Measurements from ENCODE around the gene FOXJ1. TPM values are rescaled to one million over a fixed set of nuclear protein-coding genes. Genes with fewer than 3 reads are reported as not detected.

The FOXJ1 gene
- total and polyA plus RNA-seq, 3 donors from 2014 or later, result 22.9 to 30.5 (median 29.4) TPM

DNA sequence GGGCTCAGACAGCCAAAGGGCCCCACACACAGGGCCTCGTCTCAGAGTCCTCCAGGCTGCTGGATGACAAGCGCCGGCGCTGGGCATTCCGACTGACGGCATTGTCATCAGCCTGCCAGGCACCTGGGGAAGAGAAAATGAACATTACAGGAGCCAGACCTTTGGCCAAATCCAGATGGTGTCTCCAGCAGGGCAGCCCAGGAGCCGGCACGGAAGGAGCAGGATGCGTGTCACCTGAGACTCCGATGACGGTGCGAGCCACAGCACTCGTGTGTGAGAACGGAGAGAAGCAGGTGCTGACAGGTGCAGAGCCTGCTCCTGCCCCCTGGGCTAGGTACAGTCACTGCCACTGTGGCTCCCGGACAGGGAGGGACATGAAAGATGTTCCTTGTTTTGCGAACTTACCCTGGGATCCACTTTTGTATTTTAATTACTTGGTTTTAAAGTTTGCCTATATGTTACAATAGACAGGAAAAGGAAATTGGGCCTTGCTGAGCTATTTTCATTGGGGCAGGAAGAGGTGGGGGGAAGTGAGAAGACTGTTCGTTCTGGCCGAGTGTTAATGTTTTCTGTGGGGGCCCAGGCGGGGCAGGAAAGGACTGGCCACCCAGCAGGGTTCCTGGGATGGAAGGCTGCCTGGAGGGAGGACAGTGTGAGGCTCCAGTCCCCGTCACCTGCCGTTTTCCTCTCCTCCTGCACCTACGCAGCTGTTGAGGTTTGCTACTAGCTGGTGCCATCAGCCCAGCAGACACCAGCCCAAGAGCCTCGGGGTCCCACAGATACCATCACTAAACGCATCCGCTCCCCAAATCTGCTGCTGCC, 4.4 kb upstream of the FOXJ1 start:
- H3K4me1 ChIP-seq, result peaks cover 16% of the 10 kb centered on the region
- no peaks in the 10 kb centered on the region for H3K36me3 ChIP-seq (ENCODE audit: low read depth, missing control alignments)
- no peak overlapping the region for H3K27ac ChIP-seq
- H3K9me3 ChIP-seq, result no peaks in the 10 kb centered on the region
- no peak overlapping the region for H3K4me3 ChIP-seq
- DNase-seq, result no peak
- TF ChIP-seq, protein P1, sequence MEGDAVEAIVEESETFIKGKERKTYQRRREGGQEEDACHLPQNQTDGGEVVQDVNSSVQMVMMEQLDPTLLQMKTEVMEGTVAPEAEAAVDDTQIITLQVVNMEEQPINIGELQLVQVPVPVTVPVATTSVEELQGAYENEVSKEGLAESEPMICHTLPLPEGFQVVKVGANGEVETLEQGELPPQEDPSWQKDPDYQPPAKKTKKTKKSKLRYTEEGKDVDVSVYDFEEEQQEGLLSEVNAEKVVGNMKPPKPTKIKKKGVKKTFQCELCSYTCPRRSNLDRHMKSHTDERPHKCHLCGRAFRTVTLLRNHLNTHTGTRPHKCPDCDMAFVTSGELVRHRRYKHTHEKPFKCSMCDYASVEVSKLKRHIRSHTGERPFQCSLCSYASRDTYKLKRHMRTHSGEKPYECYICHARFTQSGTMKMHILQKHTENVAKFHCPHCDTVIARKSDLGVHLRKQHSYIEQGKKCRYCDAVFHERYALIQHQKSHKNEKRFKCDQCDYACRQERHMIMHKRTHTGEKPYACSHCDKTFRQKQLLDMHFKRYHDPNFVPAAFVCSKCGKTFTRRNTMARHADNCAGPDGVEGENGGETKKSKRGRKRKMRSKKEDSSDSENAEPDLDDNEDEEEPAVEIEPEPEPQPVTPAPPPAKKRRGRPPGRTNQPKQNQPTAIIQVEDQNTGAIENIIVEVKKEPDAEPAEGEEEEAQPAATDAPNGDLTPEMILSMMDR (IDR thresholded peaks at IDR 0.05), result no peak
- no peak for TF ChIP-seq POLR2A (IDR thresholded peaks at IDR 0.05)
- 81 to 84% methylated on average over 20 to 25 of the region's 25 CpGs for WGBS, 2 donors
- intact Hi-C loops (cut with DNase I; ENCODE audit: low total_unique reads), result no loop called here
- H3K27me3 ChIP-seq, result no peaks in the 10 kb centered on the region

DNA sequence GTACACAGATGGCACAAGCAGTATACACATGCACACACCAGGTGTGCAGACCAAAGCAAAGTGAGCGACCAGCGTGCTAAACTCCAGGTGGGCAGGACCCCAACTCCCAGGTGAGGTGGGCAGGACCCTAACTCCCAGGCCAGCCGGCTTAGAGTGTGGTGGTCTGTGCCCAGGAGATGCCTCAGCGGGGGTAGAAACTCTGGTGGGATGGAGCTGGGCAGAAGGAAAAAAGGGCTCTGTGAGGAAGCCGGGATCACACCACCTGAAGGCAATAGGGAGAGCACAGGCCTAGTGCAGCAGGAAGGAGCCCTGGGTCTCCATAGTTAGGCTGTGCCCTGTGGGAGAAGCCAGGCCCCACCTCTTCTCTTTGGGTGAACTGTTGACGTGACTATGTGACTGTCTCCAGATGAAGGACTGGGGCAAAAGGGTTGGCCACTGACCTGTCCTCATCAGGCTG, 1.6 kb upstream of the FOXJ1 start:
- intact Hi-C loops (cut with DNase I; ENCODE audit: low total_unique reads), result no loop called here
- Histone ChIP-seq H3K27me3 (no peaks in the 10 kb centered on the region), H3K4me3 (no peak overlapping the region), H3K4me1 (peaks cover 16% of the 10 kb centered on the region), H3K36me3 (ENCODE audit: low read depth, missing control alignments) (no peaks in the 10 kb centered on the region), H3K27ac (no peak overlapping the region), H3K9me3 (no peaks in the 10 kb centered on the region)
- DNase-seq, result no peak
- WGBS, 2 donors, result 87% methylated on average over 6 of the region's 6 CpGs
- no peak for TF ChIP-seq POLR2A (IDR thresholded peaks at IDR 0.05)
- TF ChIP-seq, protein P1 (IDR thresholded peaks at IDR 0.05), result no peak

DNA sequence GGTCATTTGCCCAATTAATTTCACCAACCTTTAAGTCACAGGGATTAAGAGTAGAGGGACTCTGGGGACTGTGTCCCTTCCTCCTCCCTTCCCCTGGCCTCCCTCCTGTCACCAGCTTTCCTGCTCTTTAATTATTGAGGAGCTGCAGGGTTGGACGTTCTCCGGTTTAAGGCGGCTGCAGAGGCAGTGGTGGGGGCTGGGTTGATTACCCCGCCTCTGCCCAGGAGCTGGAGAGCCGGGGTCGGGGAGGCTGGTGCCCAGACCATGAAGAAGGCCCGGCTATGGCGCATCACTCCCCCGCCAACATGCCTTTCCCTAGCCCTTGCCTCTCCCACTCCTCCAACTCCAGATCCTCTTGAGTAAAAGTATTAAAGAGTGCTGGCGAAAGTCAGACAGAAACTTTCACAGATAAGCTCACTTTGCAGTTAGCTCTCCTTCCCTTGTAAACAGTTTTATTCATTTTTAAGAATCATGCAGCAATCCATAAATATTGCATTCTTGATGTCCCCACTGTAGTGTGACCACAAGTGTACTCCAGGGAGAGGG, 1.1 kb upstream of the FOXJ1 start:
- TF ChIP-seq POLR2A (IDR thresholded peaks at IDR 0.05), result no peak
- TF ChIP-seq, protein P1 (IDR thresholded peaks at IDR 0.05), result no peak
- intact Hi-C loops (cut with DNase I; ENCODE audit: low total_unique reads), result no loop called here
- Histone ChIP-seq H3K4me3 (peak overlapping the region in 1 of 2 donors; percentile 71), H3K4me1 (peaks cover 16% of the 10 kb centered on the region), H3K36me3 (ENCODE audit: low read depth, missing control alignments) (no peaks in the 10 kb centered on the region), H3K27ac (no peak overlapping the region), H3K27me3 (no peaks in the 10 kb centered on the region), H3K9me3 (no peaks in the 10 kb centered on the region)
- WGBS, 2 donors, result 32 to 47% methylated on average over 7 to 10 of the region's 10 CpGs
- no peak for DNase-seq

DNA sequence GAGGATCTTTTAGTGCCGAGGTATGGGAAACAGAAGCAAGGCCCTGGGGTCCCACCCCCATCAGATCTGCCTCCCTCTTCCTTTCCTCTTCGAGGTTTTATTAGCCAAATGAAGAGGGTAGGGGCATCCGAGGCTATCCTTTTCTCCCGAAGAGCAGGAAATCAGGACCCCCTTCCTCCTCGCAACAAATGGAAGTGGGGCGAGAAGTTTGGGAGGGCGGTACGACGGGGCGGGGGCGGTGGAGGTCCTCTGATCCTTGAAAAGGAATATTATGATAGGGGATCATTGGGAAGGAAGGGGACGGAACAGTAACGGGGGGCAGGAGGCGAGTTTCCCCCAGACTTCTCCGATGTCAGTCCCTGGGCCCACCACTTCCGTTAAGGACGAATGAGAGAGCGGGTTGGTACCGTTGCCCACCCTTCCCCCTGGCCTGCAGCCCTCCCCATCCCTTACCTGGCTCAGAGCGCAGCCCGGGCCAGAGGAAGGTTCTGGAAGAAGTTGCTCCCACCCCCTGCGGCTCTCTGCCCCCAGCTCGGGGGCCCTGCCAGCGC, 309 bp downstream of the FOXJ1 start:
- no peak for DNase-seq
- WGBS, 2 donors, result 4% methylated on average over 17 to 22 of the region's 24 CpGs
- TF ChIP-seq, protein P1 (IDR thresholded peaks at IDR 0.05), result no peak
- TF ChIP-seq POLR2A (IDR thresholded peaks at IDR 0.05), result no peak
- intact Hi-C loops (cut with DNase I; ENCODE audit: low total_unique reads), result no loop called here
- peaks cover 14% of the 10 kb centered on the region for H3K4me1 ChIP-seq
- H3K9me3 ChIP-seq, result no peaks in the 10 kb centered on the region
- H3K4me3 ChIP-seq, result peak overlapping the region; percentile 50 to 71
- no peaks in the 10 kb centered on the region for H3K27me3 ChIP-seq
- no peaks in the 10 kb centered on the region for H3K36me3 ChIP-seq (ENCODE audit: low read depth, missing control alignments)
- peak overlapping the region in 1 of 2 donors; percentile 44 for H3K27ac ChIP-seq

Measured in testis (tissue), 3 donors.